ENCODE measurements around the gene VIPR2.

DNA sequence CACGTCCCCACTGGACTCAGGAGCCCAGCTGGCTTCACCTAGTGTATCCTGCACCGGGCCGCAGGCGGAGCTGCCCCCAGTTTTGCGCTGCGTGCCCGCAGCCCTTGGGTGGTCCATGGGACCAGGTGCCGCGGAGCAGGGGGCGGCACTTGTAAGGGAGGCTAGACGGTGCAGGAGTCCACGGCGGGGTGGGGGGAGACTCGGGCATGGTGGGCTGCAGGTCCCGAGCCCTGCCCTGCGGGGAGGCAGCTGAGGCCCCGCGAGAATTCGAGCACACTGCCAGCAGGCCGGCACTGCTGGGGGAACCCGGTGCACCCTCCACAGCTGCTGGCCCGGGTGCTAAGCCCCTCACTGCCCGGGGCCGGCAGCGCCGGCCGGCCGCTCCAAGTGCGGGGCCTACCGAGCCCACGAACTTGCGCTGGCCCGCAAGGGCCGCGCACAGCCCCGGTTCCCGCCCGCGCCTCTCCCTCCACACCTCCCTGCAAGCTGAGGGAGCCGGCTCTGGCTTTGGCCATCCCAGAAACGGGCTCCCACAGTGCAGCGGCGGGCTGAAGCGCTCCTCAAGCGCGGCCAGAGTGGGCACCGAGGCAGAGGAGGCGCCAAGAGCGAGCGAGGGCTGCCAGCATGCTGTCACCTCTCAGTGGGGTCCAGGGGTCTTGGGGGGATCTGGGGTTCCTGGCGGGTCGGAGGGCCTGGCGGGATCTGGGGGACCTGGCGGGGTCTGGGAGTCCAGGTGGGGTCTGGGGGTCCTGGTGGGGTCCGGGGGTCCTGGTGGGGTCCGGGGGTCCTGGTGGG, 81.4 kb downstream of the VIPR2 start:
- TF ChIP-seq, protein P1, sequence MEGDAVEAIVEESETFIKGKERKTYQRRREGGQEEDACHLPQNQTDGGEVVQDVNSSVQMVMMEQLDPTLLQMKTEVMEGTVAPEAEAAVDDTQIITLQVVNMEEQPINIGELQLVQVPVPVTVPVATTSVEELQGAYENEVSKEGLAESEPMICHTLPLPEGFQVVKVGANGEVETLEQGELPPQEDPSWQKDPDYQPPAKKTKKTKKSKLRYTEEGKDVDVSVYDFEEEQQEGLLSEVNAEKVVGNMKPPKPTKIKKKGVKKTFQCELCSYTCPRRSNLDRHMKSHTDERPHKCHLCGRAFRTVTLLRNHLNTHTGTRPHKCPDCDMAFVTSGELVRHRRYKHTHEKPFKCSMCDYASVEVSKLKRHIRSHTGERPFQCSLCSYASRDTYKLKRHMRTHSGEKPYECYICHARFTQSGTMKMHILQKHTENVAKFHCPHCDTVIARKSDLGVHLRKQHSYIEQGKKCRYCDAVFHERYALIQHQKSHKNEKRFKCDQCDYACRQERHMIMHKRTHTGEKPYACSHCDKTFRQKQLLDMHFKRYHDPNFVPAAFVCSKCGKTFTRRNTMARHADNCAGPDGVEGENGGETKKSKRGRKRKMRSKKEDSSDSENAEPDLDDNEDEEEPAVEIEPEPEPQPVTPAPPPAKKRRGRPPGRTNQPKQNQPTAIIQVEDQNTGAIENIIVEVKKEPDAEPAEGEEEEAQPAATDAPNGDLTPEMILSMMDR (IDR thresholded peaks at IDR 0.05), result no peak
- TF ChIP-seq POLR2A (IDR thresholded peaks at IDR 0.05), result no peak
